Stimulated activated CD8-positive, alpha-beta memory T cell treated with anti-CD3 and anti-CD28 coated beads, Interleukin-4, amount 100 ng/mL, for 48 hours (primary cell): Measurements from ENCODE around the gene ZBTB40.

Experiments
- DNase-seq: peaks from one replicate; pipeline ENCODE4 v3.0.0-alpha.2; 2020

The ZBTB40 gene

DNA sequence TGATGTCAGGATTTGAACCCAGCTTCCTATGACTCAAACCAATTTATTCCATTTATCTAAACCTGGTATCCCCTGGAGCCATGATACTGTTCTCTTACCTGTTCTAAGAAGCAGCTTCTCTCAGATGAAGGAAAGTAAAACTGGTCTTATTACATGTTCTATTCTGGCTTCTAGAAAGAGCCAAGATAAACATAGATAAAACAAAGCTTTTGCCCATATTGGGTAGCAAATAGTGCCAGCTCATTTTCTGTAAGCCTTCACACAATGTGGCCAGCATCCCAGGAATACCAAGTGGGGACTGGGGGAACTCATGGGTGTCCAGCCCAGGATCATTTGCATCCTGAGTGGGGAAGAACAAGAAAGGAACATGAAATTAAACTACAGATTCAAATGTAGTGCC lies 58.2 kb downstream of the ZBTB40 start:
- DNase-seq = no peak

DNA sequence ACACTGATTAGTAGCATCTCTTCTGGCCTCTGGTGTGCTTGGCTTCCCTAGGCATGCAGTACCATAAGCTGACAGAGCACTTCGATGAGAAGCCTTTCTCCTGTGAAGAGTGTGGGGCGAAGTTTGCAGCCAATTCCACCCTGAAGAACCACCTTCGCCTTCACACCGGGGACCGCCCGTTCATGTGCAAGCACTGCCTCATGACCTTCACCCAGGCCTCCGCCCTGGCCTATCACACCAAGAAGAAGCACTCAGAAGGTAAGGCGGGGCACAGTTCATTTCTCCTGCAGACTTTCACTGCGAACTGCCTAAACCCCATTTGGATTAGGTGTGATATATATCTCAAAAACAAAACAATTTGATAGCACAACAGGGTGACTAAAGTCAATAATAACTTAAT lies 61.2 kb downstream of the ZBTB40 start:
- DNase-seq = no peak

DNA sequence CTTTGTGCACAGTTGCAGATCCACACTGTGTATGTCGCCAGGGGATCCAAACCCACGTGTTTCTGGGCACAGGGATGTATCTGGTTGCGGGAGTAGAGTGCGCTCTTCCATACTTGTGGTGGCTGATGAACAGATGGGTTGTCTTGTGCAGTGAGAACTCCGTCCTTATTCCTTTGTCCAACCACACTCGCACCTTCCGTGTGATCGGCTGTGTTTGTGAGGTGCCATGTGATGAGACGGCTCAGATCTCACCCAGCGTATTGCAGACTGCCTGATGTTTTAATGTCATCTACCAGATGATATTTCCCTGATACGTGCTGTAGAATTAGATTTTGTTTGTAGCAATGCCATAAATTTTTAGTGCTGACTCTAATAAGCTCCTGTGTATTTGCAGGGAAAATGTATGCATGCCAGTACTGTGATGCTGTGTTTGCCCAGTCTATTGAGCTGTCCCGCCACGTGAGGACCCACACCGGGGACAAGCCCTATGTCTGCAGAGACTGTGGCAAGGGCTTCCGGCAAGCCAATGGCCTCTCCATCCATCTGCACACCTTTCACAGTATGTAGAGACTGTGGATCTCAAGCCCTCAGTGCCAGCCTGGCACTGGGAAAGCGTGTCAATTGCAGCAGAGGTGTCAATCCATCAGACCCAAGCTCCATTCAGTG lies 65.4 kb downstream of the ZBTB40 start:
- DNase-seq = no peak

DNA sequence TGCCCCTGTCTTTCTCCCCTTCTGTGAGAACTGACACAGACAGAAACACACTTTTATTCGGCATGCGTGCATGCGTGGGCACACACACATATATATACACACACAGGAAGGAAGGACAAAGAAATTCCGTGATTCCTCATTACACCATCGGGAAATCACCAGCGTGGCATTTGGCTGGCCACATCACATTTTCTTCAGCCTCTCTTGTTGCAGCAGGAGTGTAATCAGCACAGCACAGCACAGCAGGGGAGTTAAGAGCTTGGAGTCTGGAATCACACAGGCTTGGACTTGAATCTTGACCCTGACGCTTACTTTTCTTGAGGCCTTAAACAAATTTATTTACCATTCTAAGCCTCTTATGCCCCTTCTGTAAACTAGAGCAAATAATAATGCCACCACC lies 66.3 kb downstream of the ZBTB40 start:
- no peak for DNase-seq

DNA sequence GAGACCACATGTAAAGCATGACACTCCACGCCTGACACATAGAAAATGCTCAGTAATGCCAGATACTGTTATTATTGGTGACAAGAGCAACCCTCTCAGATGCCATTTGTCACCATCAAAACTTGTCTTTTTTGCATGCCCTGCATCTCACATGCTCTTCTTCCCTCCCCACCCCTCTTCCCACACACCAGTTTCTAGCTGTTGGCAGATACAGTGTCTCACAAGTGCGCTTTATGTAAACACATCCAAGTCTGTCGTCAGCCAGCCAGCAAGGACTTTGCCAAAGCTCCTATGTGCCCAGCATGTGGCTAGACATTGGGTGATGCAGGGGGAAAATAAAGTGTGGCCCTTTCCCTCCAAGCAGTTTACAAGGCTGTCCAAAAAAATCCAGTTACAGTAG lies 66.7 kb downstream of the ZBTB40 start:
- no peak for DNase-seq

DNA sequence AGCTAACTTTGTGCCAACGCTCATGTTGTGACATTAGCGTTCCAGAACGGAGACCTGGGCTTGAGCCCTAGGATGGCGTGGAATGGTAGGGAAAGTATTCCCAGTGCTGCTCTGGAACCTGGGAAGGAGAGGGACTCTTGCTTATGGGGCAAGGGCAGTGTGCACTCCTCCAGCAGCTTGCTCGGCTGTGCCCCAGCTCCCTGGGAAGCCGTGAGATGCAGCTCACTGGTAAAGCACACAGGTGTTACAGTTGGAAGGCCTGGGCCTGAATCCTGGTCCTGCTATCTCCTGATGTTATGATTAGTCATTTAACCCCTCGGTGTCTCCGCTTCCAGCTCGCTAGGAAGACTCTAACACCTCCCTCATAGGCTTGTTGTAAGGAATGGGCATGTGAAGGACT lies 69.2 kb downstream of the ZBTB40 start:
- no peak for DNase-seq

DNA sequence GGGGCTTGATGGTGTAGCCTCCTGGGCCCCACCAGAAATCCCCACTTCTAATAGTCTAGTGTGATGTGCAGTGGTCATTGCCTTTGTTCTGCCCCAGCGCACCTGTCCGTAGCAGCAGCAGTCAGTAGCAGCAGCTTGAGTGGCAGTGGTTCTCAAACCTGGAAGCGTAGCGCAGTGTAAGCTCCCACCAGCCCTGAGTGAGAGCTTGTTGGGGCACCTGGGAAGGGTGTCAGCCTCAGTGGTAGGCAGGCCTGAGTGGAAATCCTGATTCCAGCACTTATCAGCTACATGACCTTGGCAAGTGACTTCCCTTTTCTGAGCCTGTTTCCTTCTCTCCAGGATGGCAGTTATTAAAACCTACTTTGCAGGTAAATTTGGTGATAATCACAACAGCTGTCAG lies 70.0 kb downstream of the ZBTB40 start:
- no peak for DNase-seq

DNA sequence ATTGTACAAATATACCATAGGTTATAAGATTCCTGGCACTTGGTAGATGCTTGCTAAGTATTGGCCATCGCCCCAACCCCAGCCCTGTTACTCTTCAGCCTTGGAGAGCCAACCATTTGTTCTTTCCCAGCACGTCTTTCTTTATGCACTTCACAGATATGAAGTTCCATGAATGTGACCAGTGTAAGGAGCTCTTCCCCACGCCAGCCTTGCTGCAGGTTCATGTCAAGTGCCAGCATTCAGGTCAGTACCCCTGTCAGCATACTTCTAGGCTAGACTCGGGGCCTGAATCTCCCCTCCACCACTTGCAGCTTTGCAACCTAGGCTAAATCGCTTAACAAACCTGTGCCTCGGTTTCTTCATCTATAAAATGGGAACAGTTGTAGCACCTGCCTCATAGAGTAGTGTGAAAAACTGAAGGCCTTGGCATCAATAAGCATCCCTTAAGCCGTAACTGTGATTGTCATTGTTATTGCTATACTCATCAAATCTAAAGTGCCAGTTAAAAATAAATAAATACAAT lies 70.6 kb downstream of the ZBTB40 start:
- no peak for DNase-seq

DNA sequence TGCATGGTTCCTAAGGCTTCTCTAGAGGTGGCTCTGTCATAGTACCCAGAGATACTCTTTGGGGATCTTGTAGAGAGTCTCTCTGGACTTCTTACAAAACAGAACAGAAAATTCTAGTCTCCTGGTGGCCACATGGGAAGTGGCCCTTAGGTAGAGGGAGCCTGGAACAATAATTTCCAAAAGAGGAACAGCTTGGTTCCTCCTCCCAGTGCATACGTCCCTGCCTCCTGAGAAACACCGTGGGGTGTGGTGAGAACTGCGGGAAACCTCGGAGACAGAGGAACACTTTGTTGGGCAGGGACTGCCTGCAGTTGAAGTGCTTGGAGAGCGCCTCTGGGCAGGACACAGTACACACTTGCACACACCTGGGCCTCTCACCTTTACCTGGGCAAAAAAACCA lies 72.8 kb downstream of the ZBTB40 start:
- DNase-seq = no peak

DNA sequence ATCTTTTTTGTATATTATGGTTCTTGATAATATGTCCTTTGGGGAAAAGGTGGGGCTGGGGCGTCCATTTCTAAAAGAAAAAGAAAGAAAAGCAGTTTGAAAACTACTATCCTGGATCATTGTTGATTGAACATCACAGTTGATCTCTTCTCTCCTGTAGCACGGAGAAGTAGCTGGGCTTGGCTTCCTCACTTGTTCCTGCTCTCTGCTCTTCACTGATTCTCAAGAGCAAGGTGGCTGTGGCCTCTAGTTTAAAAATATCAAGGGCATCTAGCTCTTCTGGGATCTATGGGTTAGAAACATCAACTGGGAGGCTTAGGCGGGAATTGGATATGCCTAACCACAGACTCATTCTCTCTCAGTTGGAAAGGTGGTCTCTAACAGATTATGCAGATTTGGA lies 73.6 kb downstream of the ZBTB40 start:
- DNase-seq = no peak

DNA sequence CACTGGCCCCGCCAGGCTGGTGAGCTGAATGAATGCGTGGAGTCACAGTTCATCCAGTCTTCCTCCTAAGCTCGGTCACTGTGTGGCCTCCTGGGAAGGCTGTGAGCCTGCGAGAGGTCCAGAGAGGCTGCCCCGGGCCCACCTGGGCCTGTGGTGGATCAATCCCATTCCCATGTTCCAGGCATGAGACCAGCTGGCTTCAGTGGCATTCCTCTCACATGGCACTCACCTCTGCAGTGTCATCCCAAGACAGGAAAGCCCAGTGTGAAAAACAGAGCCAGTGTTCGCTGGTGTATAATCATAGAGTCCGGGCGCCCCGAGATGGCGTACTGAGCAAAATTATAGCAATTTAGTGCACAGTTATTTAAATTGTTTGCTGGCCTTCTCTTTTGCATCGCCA lies 74.0 kb downstream of the ZBTB40 start:
- no peak for DNase-seq

DNA sequence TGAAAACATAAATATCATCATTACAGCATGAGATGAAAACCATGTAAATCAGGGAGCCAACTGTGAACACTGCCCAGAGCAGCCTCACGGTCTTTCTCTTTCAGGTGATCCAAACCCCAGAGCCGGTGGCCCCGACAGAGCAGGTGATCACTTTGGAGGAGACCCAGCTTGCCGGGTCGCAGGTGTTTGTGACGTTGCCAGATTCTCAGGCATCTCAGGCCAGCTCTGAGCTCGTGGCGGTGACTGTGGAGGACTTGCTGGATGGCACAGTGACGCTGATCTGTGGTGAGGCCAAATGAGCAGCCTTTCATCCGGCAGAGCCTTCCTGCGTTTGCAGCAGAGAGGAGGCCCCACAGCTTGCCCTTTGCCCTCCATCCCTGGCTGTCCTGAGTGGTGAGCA lies 74.4 kb downstream of the ZBTB40 start:
- no peak for DNase-seq

DNA sequence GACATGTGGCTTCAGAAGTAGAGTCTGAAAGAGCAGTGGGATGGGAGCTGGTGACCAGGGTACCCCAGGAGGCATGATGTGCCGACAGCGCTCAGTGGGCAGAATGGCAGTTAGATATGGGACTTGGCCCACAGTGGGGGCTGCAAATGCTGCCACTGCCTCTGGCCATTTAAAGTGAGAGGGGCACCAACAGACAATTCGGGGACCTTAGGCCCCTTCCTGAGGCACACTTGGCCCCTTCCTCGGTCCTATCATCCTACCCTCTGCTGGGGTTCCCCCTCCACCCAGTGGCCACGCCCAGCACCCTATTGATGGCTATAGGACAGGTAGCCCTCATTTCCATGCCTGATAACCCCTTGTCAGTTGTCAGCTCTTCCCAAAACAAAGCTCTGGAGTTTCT lies 75.0 kb downstream of the ZBTB40 start:
- DNase-seq = no peak

DNA sequence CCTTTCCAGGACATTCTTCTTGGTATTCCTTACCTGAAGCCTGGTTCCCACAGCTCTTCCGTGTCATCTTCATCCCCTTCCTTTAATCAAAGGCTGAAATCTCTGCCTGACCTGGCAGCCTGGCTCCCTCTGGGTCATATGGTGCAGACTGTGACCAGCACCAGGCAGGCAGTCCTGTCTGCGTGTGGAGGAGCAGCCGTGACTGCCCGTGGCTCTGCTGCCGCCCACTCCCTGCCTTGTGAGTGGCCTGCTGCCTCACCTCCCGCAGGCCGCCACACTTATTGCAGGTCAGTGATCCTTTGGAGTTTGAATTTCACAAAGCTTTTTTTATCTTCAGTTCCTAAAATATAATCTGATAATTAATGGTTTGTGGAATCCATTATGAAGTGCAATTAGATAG lies 75.5 kb downstream of the ZBTB40 start:
- DNase-seq = no peak

DNA sequence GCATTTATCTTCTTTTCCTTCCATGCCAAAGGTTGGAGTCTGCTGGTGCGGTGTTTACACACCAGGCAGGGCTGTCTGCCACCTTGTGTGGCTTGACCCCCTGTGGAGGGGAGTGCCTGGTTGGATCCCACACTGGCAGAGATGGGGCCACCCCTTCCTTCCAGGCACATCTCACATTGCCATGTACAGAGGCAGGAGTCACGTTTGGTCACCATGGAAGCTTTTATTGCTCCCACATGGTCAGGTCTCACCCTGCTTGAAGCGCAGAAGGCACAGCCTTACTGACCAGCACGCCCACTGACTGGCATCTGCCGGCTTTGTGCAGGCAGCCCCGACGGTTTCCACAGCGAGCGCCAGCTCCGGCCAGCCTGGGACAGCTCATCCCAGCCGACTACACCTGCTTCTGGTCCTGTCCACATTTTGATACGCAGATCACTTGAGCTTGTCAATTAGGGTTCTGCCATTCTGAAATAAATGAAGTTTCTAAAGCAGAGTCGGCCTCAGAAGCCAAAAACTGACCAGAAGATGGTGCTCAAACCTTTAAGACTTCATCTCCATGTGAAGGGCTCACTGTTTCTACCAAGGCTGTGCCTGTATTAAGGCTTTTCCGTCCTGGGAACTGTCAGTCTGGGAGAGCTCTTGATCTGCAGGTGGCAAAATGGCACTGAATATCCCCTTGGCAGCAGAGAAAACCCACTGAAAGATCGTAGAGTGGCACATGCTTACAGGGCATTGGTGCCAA lies 76.1 kb downstream of the ZBTB40 start:
- DNase-seq = no peak

DNA sequence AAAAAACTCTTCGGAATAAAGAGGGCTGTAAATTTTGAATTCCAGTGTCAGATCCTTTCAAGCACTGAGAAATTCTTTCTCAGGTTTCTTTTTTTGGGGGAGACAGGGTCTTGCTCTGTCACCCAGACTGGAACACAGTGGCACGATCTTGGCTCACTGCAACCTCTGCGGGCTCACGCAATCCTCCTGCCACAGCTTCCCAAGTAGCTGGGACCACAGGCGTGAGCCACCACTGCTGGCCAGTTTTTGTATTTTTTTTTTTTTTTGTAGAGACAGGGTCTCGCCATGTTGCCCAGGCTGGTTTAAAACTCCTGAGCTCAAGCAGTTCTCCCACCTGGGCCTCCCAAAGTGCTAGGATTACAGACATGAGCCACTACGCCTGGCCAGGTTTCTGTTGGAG lies 76.8 kb downstream of the ZBTB40 start:
- no peak for DNase-seq

DNA sequence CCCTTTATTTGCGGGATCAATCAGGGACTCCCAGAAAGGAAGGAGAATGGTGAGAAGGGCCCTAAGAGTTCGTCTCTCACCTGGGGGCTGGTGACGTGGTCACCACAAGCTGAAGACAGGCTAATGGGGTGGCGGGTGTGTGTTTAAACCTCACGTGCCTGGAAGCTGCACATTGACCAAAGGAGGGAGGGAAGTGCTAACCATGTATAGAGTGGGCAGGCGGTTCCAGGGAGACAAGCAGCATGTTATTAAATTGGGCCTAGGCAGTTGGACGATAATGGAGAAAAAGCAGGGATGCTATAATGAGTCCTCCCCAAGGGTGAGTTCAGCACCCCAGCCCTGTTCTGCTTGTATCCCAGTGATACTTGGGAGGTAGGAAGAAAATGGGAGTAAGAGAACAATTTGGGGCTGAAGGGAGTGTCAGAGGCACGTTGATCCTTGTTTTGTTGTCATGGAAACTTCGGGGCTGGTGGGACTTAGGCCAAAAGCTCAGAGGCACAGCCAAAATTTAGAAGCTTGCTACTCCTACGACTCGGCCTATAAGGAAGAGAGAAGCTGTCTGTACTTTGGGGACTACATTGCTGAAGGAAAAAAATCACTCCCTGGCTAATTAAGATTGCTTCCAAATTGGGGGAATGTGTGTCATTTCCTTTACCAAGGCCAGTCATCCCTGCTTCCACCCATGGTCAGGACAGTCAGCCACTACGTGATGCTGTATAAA lies 78.4 kb downstream of the ZBTB40 start:
- no peak for DNase-seq

DNA sequence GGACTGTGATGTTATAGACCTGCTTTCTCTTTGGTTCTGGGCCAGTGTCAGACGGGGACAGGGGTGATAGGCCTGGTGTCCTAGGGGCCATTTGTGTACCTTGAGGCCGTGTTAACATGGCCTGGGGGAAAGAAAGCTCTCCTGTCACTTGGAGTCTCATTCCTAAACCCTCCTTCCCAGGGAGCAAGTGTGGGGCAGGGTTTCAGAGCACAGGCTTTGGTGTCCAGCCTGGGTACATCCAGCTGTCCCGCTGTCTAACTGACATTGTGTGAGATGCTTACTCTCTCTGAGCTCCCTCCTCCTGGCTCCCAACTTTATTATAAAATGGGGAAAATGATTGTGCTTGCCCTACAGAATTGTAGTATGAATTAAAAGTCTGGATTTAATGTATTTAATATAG lies 79.1 kb downstream of the ZBTB40 start:
- no peak for DNase-seq

DNA sequence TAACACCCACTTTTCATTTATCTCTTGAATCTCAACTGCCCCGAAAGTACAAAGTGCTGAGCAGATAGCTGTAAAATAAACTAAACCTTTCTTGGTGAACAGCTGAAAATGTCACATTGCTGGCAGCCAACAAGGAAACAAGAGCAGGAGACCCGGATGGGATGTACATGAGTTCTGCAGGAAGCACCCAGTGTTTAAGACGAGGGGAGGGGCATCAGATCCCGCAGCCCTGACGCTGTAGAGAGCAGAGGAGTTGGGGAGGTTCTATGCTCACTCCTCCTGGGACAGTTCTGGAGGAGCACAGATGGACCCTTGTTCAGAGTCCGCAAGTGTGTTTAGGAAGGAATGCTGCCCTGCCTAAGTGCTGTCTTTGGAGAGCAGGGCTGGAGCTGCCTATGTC lies 79.6 kb downstream of the ZBTB40 start:
- DNase-seq = no peak

DNA sequence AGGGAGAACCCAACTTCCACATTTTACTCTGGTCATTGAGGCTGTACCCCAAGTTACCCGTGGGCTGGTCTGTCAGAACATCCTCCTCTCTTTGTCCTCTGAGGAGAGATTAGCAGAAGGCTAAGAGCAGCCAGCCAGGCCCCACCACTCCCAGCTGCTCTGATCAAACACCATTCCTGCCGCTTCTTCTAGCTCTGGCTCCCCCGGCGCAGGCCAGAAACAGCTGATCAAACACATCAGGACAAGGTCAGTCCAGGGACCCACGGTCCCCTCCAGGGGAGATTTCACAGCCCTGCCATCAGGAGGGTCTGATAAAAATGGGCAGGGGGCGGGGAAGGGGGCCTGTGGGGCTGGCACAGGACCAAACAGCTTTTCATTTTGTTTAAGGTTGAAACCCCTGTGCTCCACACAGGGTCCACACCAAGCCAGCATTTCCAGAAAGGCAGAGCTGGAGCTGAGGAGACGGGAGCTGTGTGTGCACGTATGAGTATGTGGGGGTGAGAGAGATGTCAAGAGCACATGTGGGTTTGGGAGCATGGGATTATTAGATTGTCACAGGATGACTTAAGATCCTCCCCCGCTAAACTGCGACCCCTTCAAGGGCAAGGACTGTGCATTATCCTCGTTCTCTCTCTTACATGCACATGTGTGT lies 81.7 kb downstream of the ZBTB40 start:
- DNase-seq = no peak

DNA sequence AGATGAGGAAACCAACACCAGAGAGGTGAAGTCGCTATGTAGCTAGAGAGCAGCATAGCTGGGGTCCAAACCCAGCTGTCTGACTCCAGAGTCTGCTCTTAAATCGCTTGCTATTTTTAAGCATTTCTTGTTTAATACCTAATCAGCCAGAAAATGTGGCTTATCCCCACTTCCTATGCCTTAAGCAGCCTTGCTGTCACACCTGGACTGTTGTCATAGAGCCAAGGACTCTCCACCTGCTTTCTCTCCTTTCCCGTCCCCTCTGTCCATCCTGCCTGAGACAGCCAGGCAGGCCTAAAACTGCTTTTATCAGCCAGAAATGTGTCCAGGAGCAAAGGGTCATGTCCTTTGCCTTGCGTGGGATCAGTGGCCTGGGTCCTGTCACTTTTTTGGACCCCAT lies 83.3 kb downstream of the ZBTB40 start:
- DNase-seq = no peak

DNA sequence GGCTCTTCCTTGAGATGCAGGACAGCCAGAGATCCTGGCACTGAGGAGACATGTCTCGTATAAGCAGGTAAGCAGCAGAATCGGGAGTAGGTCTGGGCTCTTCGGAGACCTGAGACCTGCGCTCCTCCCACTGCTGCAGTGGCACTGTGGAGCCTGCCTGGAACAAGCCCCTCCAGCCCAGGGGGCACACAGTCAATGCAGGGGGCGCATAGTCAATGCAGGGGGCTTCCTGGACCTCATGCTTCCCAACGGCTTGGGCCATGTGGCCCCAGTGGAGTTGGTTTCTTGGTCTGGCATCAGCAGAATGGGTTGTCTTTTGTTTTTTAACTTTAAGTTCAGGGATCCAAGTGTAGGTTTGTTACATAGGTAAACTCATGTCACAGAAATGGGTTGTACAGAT lies 83.7 kb downstream of the ZBTB40 start:
- DNase-seq = no peak

DNA sequence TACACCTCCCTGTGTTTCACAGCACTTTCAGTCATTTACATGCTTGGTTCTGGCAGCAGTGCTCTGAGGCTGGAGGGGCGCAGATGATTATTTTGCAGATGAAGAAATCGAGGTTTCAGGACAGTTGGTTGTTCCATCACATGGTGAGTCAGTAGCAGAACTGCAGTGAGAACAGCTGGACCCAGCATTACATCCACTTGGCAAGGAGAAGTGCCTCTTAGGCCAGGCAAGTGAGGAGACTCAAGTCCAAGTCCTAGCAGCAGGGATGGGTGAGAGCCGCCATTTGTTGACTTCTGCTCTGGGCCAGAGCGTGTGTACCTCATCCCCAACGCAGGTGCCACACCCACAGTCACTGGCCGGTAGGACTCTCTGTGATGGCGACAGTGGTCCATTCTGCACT lies 84.9 kb downstream of the ZBTB40 start:
- DNase-seq = no peak
